ENCODE results near the gene CDK5RAP2.
"Not testable (repeated sequence)": the region's sequence is repeated elsewhere in the genome, so short reads cannot be mapped to it uniquely, and the experiment has no call there.

The CDK5RAP2 gene

DNA sequence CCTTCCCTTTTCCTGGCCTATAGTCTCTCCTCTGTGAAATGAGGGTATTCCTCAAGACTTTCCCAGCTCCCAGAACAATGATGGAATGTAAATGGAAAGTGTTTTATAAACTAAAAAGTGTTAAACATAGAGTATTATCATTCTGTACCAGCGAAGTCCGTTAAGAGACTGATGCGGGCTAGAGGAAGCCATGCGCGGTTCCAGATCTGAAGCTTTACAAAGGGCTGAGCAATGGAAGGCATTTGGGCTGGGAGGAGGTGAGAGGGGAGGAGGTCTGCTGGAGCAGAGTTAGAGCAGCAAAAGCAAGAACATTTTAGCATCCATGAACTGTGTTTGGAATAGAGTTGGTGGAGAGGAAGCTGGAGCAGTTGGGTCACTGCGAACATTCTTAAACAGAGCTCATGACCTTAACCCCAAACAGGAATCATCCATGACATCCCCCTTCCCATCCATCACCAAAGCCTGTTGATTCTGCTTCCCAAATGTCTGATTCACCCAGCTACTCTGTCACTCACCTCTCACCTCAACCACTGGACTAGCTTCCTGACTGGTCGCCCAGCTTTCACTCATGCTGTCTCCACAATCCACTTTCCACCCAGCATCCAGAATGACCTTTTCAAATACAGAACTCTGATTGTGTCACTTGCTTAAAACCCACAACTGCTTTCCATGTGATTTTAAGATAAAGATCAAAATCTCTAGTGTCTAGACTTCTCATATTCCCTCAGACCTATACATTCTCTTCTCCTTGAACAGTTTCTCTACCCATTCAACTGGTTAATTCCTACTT, 37.1 kb downstream of the CDK5RAP2 start:
- DNase-seq = no peak

DNA sequence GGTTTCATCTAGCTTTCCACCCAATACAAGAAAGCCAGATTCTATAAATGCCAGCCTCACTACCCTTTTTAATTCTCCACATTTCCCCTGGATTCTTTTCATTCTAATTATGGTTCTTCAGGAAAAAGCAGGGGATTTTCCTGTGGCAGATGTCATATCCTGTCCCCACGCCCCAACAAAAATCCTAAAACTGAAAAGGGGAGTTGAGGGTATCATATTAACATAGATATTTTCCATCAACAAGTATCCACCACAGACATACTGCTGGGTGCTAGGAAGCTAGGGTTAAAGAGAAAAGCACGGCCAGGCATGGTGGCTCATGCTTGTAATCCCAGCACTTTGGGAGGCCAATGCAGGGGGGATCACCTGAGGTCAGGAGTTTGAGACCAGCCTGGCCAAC, 38.0 kb downstream of the CDK5RAP2 start:
- DNase-seq = no peak

DNA sequence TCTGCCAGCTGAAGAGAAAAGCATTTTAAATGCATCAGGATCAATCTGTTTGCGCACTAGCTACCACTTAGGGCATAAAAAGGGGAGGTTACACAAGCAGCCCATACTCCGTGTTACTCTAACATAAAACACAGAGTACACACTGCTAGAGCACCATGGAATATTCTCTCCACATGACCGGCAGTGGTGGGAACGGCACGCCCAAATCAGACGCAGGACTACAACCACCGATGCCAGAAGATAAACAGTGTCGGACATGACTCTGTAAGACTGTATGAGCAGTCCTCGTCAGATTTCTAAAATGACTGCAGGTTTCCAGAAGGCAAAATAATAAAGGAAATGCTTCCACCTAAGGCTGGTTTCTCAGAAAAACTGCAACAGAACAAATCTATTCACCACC, 40.0 kb downstream of the CDK5RAP2 start:
- no peak for DNase-seq

DNA sequence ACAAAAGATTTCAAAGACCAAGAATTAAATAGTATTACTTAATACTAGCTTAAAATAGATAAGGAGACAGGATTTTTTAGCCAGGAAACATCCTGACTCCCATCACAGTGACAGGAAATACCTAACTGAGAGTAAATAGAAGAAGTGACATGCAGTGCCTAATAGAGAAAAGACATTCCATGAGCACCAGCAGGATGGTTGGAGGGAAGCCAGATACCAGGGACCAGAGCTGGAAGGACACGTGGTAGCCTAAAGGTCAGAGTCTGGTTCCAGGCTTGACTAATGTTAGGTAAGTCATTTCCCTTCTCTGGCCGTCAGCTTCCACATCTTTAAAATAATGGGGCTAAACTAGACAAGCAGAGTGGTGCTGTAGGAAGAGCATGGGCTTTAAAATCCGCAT, 41.6 kb downstream of the CDK5RAP2 start:
- DNase-seq = peak; percentile 29

DNA sequence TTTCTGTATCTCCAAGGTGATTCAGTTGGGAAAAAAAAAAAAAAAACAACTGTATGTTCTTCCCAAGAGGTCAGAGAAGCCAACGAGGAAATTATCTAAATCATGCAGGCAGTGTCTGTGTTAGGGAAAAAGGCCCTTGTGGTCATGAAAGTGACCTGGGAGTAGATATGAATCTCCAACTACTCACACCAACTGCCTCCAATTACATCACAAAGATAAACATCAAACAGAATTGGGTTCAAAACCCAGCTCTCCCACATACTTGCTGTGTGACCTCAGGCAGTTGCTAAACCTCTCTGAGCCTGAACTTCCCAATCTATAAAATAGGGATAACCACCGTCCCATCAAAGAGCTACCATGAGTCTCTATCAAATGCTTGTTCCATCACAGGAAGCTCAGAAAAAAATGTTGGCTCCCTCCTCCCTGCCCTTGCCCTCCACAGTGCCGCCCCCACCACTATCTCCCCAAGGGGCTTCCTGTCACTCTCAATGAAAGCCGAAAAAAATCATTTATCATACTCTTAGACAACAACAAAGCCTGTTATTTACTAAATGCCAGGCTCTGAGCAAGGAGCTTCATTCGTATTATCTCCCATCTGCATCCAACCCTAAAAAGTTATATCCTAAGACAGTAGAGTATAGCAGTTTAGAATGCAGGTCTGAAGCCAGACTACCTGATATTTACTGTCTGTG, 42.9 kb downstream of the CDK5RAP2 start:
- no peak for DNase-seq

DNA sequence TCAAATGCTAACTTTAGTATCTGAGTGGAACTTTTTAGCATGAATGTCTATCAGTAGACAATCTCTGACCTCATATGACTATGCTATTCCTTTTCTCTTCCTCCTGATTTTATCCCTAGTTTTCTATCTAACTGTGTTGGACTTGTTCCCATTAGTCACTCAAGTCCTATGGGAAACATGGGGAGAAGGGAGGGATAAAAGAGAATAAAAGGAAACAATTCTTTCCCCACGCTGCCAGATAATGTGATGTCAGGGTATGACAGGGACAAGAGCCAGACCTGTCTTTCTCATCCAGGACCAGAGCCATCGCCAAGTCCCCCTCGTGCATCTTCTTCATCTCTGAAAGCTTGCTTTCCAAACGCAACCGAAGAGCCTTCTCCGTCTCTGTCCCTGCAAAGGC, 43.9 kb downstream of the CDK5RAP2 start:
- no peak for DNase-seq

DNA sequence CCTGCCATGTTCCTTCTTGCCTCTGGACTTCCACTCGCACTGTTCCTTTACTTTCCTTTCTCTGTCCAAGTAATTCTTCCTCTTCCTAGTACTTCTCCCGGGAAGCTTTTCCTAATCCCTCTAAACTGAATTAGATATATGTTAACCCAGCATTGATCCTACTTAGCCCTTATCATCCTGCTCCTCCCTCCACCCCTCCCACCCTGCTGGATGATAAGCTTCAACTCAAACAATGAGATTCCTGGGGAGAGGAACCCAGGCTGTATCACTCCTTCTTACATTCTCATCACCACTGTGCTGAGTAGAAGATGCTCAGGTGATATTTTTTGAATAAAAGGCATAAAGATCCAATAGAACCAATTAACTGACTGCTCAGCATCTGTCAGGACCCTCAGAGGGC, 45.7 kb downstream of the CDK5RAP2 start:
- DNase-seq = no peak

DNA sequence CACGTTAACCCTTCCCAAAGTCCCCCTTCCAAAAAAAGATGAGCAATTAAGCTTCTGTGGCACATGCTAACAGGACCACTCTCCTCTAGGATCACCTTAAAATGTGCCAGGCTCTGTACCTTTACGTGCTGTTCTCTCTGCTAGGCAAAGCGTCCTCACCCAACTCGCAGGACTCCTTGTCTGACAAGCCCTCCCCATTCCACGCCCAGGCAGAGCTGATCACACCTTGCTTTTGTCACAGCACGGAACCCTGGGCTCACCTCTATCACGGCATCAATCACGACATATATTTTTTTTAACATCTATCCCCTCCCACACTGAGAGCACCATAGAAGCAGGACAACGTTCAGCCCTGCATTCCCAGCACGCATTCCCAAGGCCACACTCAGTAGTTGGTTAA, 47.1 kb downstream of the CDK5RAP2 start:
- DNase-seq = no peak

DNA sequence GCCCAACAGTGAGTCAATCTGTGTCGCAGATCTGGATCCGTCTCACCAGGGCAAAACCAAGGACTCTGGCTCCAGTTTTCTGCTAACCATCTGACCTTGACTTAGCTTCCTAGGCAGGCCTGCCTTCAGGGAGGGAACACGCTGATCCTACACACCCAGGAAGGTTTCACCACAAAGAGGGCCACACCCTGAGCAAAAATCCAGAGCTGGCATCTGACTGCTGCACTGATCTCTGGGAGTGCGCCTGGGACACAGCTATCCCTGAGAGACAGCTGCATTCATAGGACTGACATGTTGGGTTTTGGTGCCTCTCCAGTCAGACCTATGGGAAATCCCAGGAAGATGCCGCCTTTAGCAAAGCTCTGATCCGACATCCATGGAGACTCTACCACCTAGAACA, 47.5 kb downstream of the CDK5RAP2 start:
- no peak for DNase-seq

DNA sequence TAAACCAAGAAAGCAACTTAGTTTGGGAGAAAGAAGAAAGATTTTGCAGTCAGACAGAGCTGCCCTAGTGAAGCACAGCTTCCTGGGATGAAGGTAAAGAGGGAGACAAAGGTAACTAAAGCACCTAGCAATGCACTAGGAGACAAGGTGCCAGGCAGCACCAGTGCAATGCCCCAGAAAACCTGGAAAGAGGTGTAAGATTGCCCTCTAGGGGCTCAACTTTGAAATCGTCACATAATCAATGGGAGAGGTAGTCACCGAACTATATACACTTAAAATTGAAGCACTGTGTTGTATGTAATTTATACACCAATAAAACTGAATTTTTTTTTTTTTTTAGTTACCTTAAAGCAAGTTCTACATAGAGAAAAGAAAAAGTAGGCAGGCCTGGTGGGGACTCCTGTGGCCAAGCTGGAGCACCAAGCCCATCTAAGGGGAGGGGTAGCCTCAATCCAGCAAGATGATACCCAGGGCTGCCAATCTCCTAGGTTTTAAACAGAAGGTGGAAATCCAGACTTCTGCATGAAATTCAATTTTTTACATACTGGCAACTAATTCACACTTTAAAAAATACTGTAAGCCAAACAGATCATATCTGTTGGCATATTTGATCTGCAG, 48.2 kb downstream of the CDK5RAP2 start:
- DNase-seq = peak; percentile 85

DNA sequence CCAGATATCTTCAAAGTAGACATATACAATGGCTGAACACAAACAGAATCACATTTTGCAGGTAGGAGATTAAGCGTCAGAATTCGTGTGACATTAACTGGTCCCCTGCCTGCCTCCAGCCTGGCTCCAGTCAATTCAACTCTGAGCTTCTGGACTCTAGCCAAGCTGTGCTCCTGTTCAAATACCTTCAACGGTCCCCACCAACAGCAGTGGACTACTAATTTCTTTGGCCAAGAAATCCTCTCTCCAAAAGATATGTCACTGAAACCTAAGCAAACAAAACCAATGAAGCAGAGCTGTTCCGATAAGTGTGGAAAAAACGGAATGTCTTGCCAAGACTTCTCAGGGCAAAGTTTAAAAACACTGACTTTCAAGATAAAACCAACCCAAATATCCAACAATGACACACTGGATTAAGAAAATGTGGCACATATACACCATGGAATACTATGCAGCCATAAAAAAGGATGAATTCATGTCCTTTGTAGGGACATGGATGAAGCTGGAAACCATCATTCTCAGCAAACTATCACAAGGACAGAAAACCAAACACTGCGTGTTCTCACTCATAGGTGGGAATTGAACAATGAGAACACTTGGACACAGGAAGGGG, 49.6 kb downstream of the CDK5RAP2 start:
- DNase-seq = peak; percentile 19

DNA sequence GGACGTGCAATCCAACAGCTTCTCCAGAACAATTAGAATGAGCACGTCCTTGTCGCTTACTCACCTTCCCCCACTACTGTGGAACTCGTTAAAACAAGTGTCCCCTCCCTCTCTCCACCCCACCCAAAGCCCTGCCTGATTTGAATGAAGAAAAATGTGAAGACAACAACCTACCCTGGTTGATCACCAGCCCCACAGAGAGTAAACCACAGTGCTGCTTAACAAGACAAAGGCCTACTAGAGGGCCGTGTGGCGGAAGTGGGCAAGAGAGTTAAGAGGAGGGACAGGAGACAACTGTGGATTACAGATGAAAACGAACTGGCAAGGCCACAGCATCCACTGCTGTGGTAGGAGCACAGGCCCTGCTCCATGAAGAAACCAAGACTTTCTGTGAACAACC, 51.1 kb downstream of the CDK5RAP2 start:
- no peak for DNase-seq

DNA sequence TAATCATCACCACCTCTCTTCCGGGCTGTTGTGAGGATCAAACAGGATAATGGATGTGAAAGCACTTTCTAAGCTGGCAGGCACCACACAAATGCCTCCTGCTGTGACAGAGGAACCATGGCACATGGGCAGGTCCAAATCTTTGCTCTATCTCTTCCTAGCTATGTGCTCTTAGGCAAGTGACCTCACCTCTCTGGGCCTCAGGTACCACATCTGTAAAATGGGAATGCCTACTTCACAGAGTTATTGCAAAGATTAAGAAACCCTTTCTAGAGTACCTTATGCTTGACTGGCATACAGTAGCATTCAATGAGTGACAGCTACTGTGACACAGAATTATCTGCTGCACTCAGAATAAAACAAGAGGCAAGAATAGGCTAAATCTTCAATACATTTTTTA, 51.6 kb downstream of the CDK5RAP2 start:
- no peak for DNase-seq

DNA sequence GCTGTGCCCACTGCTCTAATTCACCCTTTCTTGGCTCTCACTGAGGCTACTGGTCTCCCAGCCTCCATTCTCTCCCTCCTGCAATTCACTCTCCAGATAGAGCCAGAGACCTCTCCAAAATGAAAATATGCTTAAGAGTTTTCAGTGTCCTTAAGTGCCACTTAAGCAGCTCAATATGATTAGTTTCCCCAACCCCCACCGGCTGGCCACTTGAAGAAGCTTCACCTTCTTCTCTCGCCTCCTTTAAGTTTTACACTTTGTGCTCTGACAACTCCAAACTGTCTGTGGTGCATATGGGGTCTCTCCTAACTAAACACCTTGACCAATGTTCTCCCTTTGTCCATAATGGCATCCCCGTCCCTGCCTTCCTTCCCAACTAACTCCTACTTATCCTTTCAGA, 53.4 kb downstream of the CDK5RAP2 start:
- no peak for DNase-seq

DNA sequence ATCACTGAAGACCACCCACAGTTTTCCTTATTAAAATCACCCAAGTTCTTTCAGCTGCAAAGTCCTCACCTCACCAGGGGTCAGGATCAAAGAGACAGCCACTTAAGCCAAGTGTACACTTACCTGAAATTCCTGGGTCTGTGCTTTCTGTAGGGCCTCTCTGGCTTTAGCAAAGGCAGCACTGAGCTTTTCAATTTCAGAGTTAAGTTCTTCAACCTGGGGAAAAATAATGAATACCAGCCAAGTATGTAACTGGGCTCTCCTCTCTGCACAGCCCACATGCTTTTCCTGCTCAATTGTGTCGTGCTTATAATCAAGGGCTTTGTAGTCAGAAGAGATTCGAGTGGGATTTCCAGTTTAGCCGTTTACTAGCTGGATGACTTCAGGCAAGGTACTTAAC, 55.1 kb downstream of the CDK5RAP2 start:
- DNase-seq = no peak

DNA sequence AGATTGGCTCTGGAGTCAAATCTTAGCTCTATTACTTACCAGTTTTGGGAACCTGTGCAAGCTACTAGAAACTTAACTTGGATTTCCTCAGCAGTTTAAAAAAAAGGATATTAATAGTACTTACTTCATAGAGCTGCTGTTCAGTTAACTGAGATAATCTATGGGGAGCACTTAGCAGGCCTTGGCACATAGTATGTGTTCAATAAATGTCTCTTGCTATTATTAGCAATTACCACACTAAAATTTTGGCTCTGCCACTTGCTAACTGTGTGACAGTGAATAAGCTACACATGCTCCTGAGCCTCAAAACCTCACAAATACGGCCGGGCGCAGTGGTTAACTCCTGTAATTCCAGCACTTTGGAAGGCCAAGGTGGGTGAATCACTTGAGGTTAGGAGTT, 55.9 kb downstream of the CDK5RAP2 start:
- DNase-seq = no peak

DNA sequence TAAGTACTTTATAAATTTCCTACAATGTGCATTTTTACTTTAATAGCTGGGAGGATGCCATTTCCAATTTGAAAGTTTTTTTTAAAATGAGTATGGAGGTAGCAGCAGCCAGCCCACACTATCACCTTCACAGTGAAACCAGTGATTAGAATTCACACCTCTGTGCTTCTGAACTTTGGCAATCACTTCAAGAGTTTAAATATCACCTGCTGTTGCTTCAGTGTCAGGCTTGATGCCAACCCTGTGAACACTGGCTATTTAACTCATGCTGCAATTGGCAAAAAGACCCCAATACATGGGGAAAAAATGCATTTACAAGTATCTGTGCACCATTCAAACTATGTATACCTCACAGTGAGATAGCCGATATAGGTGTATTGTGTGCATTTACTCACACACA, 57.4 kb downstream of the CDK5RAP2 start:
- no peak for DNase-seq

DNA sequence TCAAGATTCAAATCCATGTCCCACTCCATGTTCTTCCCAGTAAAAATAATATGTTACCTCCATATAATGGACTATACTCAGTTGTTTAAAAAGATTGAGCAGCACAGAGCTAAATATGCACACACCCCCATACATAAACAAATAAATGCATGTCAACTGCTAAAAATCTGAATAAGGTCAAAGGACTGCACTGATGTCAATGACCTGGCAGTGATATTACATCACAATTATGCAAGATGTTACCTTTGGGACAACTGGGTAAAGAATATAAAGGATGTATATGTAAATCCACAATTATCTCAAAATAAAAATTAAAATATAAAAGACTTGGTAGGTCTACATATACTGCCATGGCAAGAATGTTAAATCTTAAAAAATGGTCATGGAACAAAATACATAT, 57.9 kb downstream of the CDK5RAP2 start:
- no peak for DNase-seq

DNA sequence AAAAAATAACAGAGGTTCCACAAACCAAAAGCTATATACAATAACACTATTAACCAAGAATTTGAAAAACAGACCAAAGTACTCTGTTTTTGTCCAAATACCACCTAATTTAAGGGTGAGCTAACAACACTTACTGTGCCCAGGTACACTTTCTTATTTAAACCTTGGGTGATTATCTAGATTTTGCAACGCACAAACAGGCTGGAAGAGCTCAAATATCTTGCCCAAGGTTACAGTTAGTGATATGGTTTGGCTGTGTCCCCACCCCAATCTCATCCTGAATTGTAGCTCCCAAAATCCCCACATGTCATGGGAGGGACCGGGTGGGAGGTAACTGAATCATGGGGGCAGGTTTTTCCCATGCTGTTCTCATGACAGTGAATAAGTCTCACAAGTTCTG, 58.9 kb downstream of the CDK5RAP2 start:
- no peak for DNase-seq

DNA sequence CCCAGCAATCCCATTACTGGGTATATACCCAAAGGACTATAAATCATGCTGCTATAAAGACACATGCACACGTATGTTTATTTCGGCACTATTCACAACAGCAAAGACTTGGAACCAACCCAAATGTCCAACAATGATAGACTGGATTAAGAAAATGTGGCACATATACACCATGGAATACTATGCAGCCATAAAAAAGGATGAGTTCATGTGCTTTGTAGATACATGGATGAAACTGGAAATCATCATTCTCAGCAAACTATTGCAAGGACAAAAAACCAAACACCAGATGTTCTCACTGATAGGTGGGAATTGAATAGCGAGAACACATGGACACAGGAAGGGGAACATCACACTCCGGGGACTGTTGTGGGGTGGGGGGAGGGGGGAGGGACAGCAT, 64.0 kb downstream of the CDK5RAP2 start:
- not testable (repeated sequence) for DNase-seq

DNA sequence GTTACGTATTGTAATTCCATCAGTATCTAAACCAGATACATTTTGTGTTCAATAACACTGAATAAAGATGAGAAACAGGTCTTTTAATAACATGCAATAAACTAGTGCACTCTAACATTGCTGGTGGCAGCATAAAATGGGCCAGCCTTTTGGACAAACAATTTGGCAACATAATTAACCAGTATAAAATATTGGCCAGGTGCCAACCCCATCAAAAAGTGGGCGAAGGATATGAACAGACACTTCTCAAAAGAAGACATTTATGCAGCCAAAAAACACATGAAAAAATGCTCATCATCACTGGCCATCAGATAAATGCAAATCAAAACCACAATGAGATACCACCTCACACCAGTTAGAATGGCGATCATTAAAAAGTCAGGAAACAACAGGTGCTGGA, 64.5 kb downstream of the CDK5RAP2 start:
- peak; percentile 7 for DNase-seq

DNA sequence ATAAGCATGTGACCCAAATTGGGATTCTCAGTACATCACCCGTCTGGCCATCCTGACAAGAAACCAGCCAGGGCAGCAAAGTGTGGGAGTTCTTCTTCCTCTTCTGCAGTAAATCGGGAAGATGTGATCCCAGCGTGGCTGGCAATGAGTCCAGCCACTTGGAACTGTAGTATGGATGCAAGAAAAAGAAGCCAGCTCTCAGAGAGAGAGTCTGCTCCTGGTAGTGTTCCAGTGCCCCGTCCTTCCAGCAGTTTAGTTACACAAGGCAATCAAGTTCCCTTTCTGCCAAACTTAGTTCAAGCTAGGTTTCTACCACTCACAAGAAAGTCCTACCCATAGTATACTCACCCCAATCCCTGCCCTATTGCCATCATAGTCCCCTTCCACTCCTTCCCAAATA, 65.6 kb downstream of the CDK5RAP2 start:
- DNase-seq = no peak

DNA sequence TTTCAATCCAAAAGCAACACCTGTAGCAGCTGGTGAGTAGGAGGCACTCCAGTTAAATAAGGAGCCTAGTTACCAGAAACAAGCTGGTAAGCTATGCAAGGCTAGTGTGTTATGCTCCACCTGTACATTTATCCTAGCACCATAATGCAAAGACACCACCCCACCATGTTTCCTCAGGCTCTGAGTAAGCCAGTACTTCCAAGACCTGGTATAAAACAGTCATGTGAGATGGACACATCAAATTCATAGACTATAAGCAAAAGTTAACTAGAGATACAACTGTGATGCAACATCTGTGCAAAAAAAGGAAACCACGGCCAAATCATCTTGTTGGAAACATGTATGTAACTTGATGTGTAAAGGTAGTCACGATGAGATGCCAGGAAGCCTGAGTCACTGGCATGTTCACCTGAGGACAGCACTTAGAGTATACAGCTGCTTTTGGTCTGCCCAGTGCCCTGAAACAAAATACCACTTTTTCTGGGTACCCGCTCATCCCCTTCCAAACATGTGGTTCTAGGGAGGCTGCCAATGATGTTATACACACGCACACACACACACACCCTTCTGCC, 66.1 kb downstream of the CDK5RAP2 start:
- DNase-seq = no peak

DNA sequence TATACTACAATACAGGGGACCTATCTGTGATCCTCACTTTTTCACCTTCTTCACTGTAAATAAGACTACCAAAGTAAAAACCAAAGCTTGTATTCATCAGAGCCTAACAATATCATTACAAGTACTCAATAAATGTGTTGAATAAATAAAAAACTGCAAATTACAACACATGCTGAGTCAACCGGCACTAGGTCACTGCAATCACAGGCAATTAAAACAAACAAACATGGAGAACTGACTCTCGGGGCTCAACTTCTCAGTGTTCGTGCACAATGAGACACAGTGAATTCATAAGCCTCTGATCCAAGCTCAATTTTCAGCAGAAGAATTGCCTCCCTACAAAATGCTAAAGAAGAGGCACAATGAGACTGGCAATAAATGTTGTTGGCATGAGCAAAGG, 69.2 kb downstream of the CDK5RAP2 start:
- no peak for DNase-seq

Measured in NCI-H69 (cell line).